HG02571 (cell line): ENCODE data around the gene CNDP2.
A peak's percentile ranks its signal among the peaks of the same experiment; 100 is the strongest.

ENCODE experiments used
- ATAC-seq: cut with Tn5 transposase; IDR thresholded peaks from one replicate; pipeline ENCODE4 v1.9.1; 2021; ENCODE audit warnings: mild to moderate bottlenecking, moderate library complexity; ENCODE audit not compliant: unreplicated experiment

The CNDP2 gene

GRCh38 chr18:74495581-74496507 lies at the start of gene CNDP2:
CNDP2 (plus strand) TSS chr18:74496363; CDS start chr18:74499974, 3,611 bp downstream.
- peak; percentile 74 for ATAC-seq

GRCh38 chr18:74446631-74447403 lies 49.3 kb upstream of the CNDP2 start:
- no peak for ATAC-seq

- no peak for ATAC-seq
Observed at GRCh38 chr18:74447404-74448152, 48.6 kb upstream of the CNDP2 start.

- ATAC-seq: no peak
Observed at GRCh38 chr18:74450626-74451025, 45.5 kb upstream of the CNDP2 start.

GRCh38 chr18:74451148-74451547 lies 45.0 kb upstream of the CNDP2 start:
- no peak for ATAC-seq

- no peak for ATAC-seq
Observed at GRCh38 chr18:74453016-74453566, 43.1 kb upstream of the CNDP2 start.

GRCh38 chr18:74453642-74454198 lies 42.4 kb upstream of the CNDP2 start:
- no peak for ATAC-seq

GRCh38 chr18:74454279-74454751 lies 41.8 kb upstream of the CNDP2 start:
- ATAC-seq: no peak

- no peak for ATAC-seq
Observed at GRCh38 chr18:74455386-74455785, 40.8 kb upstream of the CNDP2 start.

- no peak for ATAC-seq
Observed at GRCh38 chr18:74456017-74456348, 40.2 kb upstream of the CNDP2 start.

GRCh38 chr18:74456349-74457042 lies 39.7 kb upstream of the CNDP2 start:
- no peak for ATAC-seq

- ATAC-seq: no peak
Observed at GRCh38 chr18:74457043-74457724, 39.0 kb upstream of the CNDP2 start, which contains the start of gene DIPK1C. DIPK1C (minus strand) TSS chr18:74457308; CDS start chr18:74457259, 49 bp downstream.

GRCh38 chr18:74457725-74458421 lies 38.3 kb upstream of the CNDP2 start:
- ATAC-seq: no peak

GRCh38 chr18:74459889-74460288 lies 36.3 kb upstream of the CNDP2 start:
- no peak for ATAC-seq

- no peak for ATAC-seq
Observed at GRCh38 chr18:74460825-74461224, 35.3 kb upstream of the CNDP2 start.

GRCh38 chr18:74463254-74463653 lies 32.9 kb upstream of the CNDP2 start:
- ATAC-seq: no peak

GRCh38 chr18:74463983-74464382 lies 32.2 kb upstream of the CNDP2 start:
- no peak for ATAC-seq

GRCh38 chr18:74465775-74466174 lies 30.4 kb upstream of the CNDP2 start:
- ATAC-seq: no peak
